COR-L47 (cell line): ENCODE results near the gene AIG1.

Experiments used
- DNase-seq: peaks from one replicate; lab custom pipeline; 2025; lab: John Stamatoyannopoulos, UW

The AIG1 gene

DNA sequence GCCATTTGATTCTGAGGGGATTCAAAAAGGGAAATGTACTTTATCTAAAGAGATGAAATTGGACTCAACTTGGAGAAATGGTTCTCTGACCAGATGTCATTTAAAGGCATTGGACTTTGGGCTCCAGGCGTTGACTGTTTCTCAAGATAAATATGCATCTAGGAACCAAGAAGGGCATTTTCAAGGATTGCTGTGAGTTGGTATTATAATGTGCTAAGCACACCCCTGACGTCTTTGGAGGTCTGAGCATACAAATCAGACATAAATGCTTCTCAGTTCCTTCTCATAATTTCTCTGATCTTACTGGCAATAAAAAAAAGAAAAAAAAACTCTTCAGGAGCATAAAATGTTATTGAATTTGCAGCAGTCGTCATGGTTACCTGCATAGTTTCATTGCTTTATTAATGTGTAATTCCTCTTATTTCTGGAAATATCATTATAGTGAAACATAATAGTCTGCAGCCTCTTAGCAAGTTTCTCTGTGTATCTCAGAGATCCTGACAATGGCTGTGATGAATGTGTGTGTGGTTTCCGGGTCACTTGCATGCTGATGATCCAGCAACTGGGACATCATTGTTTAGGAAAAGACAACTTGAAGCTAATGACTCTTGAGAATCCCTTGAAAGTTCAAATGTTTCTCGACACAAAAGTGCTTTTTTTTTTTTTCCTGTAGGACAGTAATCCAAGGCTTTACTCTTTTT, 136.0 kb downstream of the AIG1 start:
- no peak for DNase-seq

DNA sequence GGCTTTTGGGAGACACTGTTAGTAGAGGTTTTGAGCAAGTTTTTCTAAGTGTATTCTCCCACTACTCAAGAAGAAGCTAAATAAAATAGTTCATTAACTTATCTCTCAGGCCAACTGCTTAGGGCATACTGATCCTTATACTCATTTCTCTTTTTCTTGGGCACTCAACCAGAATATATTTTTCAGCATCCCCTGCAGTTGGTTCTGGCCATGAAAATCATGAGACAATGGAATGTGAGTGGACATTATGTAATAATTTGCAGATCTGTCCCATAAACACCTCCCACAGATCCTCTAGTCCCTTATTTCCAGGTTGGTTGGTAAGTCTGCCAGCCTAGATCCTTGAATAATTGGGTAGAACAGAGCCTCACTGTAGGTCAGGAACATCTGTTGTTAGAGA, 136.7 kb downstream of the AIG1 start:
- DNase-seq: no peak

- DNase-seq: no peak
Measured at GRCh38 chr6:143198312-143198711, 137.6 kb downstream of the AIG1 start.

DNA sequence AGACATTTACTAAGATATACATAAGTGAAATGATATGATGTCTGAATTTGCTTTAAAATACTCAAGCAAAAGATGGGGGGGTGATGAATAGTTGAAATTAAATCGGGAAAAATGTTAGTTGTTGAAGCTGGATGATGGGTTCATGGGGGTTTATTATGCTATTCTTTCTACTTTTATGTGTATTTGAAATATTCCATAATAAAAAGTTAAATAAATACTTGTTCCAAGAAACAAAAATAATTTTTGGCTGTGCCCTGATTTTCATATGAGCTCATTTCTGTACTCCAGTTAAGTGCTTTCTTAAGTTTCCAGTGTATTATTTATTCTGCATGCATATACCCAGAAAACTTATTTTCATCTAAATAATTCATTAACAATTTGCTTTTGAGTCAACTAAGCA, 138.6 kb downstream of the AIG1 start:
- no peak for DNase-seq

DNA sequence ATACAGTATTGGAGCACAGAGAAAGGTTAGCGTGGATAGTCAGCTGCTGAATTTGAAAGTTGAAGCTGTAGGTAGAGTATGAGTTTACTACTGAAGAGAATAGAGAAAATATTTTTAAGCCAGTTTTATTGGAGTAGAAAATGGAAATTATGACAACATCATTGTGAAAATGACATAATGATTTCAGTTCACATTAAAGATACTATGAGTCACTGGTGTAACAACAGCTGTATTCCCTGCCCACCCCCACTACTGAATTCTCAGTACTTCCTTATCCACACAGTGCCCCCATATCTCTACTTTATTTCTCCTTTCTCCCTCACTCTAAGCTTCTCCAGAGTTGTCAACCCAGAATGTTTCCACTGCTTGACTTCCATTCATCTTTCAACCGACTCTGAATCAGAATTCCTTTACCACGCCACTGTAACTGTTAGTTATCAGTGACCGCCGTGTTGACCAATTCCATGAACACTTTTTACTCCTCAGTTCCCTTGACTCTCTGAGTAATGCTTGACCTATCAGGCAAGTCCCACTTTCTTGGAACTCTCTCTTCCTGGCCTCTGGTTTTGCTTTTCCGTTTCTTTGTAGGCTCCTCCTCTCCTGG, 139.6 kb downstream of the AIG1 start:
- DNase-seq: no peak

DNA sequence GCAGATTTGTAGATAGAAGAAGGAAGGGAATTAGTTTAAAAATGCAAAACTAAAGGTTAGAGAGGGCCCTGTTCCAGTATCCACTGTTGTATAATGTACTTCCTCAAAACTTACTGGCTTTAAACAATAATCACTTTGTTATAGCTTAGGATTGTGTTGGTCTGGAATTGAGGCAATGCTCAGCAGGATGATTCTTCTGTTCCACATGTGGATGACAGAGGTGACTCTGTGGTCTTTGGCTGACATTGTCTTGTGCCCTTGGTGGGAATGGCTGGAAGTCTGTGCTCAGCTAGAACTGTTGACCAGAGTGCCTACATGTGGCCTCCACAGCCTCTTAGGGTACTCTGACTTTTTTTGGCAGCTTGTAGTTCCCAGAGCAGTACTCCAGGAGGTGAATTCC, 143.4 kb downstream of the AIG1 start:
- DNase-seq: no peak

- no peak for DNase-seq
Measured at GRCh38 chr6:143205131-143205535, 144.4 kb downstream of the AIG1 start.

DNA sequence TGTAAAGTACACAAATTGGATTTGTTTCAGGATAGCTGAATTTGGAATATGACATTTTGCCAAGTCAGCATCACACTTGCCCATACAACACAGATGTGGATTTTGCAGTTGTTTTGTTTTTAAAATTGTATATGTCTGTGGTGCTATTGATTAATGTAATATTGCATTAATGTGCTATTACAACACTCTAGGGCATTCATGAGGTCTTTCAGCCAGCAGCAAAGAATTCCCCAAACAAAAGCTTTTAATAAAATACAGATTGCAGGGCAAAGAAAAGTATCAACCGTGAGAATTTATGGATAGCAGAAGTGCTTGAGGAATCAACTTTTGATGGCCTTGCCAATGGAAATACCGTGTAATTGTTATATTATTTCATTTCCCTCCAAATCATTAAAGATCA, 144.9 kb downstream of the AIG1 start:
- DNase-seq: no peak

DNA sequence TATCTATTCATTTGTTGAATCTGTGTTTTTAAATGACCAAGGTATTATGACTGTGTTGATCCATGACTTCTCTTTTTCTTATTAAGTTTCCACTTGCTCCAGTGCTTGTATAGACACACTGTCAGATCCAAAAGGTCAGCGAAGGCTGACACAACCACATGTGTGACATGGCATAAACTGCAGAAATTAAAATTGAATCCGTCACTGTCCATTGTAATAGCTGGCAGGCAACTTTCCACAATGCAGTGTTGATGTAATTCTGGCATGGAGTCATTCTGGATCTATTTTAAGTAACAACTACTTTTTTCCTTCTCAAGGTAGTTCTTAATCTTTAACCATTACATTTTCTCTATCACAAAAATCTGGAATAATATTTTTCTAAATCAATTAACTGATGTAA, 145.3 kb downstream of the AIG1 start:
- DNase-seq: no peak

DNA sequence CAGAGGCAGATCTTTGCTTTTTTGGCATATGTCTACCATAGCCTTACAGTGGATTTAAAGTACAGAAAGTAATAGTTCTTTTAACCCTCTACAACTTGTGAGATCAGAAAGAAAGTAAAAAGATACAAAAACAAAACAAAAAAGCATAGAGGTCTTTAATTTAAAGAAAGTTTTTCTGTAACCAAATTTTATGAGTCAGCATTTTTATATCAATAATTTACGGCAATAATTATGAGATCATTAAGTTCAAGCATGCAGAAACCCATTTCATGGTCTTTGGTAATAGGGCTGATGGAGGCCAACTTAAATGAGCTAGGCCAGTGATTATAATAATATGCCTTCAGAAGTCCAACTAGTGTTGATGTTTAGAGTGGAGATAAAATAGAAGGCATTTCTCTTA, 145.9 kb downstream of the AIG1 start:
- DNase-seq: no peak

DNA sequence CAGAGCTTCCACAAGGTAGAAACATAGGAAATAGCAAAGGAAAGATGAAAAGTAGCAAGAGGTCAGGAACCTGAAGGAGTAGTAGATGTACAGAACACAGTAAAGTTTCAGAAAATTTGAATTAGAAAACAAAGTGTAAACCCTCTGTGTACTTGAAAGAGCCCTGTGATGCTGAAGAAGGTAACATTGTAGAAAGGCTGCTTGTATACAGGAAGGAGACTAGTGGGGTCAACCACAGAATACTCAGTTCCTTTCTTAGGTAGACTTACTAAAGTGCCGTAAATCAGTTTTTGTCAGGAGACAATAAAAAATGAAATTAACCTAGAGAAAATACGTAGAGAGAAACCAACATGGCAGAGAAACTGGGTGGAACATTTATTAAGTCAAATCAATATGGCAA, 149.7 kb downstream of the AIG1 start:
- no peak for DNase-seq

GRCh38 chr6:143213859-143214376, 153.2 kb downstream of the AIG1 start:
- DNase-seq: no peak

DNA sequence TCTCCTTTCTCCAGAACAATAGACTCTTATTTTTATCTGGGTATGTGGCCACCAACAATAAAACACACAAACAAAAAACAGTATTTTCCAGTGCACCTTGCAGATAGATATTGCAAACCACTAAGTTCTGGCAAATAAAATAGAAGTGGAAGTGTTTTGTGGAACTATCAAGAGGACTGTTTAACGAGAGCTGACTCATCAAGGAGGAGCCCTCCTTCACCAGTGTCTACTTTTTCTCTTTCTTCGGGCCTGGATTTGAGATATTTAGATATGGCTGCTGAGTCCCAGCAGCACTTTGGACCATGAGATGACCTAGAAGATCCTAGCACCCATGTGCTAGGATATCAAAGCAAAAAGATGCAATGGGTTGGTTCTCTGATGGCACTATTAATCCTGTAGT, 154.7 kb downstream of the AIG1 start:
- DNase-seq: no peak

- DNase-seq: no peak
Measured at GRCh38 chr6:143215771-143216170, 155.1 kb downstream of the AIG1 start.

- no peak for DNase-seq
Measured at GRCh38 chr6:143218233-143218632, 157.5 kb downstream of the AIG1 start.

GRCh38 chr6:143221698-143222097, 161.0 kb downstream of the AIG1 start:
- DNase-seq: no peak

DNA sequence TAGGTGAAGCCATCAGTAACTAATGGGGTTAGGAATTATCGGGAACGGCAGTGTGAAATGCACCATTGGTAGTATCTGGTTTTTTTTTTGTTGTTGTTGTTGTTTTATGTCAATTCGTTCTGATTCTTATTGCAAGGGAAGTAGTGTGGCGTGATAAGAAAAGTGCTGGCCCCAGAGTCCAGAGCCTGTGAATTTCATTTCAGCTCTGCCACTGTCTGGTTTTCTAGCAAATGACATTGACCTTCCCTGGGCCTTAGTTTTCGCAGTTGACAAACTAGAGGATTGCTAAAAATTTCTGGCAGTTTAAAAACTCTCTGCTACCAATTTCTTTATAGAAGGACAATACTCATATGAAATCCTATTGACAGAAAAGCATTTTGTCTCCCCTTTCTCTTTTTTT, 161.6 kb downstream of the AIG1 start:
- DNase-seq: no peak

GRCh38 chr6:143222801-143223231, 162.1 kb downstream of the AIG1 start:
- DNase-seq: no peak

DNA sequence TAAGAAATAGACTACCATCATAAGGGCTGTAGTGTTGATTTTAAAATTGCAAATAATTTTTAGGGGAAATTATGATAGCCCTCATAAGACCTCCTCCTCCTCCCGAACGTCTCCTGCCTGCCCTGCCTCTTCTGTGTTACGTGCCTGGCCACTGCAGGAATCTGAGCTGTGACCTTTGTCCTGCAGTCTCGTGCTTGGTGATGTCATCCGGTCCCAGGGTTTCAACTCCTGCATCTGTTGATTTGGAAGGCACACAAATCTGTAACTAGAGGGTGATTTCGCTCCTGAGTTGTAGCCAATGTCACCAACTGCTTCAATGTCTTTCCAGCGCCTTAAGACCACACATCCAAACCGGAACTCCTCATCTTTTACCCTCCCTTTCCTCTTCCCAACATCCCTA, 163.2 kb downstream of the AIG1 start:
- DNase-seq: no peak

GRCh38 chr6:143224516-143224915, 163.8 kb downstream of the AIG1 start:
- no peak for DNase-seq

DNA sequence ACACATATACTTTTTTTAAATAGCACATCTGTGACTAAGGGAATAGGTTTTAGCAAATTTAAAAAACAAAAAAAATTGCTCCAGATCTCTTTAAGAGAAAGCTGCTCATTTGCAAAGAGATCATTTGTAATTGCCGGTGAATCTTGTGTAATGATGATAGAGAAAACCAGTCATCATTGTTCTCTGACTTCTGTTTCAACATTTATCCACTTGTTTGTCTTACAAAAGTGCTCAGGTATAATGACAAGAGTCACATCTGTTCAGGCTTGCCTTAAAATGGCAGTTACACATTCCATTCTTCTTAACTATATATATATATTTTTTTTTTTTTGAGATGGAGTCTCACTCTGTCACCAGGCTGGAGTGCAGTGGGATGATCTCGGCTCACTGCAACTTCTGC, 165.2 kb downstream of the AIG1 start:
- DNase-seq: no peak

DNA sequence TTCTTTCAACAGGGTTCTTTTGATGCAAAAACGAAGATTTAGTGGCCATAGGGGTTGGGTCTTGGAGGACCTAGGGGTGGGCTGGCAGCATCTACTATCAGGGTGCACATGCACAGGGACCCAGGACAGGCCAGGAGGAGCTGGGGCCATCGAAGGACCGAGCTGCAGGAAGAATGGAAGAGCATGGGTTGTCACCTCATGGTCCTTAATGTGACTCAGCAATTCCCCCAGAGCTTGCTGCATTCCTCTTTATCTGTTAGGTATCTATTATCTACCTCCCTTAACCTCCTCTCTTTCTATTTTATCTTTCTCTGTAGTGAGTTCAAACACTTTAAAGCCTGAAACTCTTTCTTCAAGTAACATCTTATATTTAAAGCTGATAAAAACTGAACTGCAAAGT, 167.0 kb downstream of the AIG1 start:
- DNase-seq: no peak

DNA sequence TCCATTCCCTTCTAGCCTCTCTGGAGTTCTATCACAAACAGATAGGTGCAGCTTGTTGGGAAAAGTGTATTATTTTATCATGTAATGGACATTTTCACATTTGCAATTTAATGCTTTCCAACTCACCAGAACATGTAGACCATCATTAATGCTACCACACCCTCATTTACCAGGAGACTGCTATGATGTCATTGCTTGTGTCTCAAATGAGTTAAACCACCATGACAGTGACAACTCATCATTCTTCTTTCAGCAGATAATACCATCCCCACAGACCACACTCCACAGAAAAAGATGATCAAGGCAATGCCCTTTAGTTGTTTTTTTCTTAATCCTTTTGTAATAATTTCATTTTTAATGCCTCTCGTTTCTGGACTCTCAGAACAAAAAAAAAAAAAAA, 168.7 kb downstream of the AIG1 start:
- no peak for DNase-seq

DNA sequence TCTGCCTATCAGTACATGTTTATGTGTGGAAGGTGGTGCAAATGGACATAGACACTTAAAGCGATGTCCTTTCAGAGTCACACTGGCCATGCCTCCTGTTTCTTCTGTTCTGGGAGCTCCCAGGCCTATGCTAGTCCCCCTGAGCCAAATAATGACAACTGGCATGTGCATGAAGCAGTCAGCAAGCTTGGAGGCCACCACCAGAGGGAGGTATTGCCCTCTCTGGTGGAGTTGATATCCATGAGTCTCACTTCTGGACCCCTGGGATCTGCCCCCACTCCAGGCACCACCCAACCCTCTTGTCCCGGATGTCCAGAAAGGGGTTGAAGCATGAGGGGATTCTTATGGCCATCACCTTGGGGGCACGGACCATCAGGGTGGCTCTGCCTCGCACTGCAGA, 172.2 kb downstream of the AIG1 start:
- DNase-seq: peak; percentile 13
